GM21717 (cell line): ENCODE data around the gene SF3B3.

Experiments used
- ATAC-seq: cut with Tn5 transposase; IDR thresholded peaks from one replicate; pipeline ENCODE4 v1.9.1; 2021; ENCODE audit warnings: mild to moderate bottlenecking, moderate library complexity; ENCODE audit not compliant: unreplicated experiment

The SF3B3 gene

GRCh38 chr16:70561623-70562022 is 38.0 kb downstream of the SF3B3 start:
- ATAC-seq: no peak

- ATAC-seq: no peak
Measured at GRCh38 chr16:70563636-70564035, 40.0 kb downstream of the SF3B3 start.

- ATAC-seq: no peak
Measured at GRCh38 chr16:70565053-70565452, 41.4 kb downstream of the SF3B3 start.

- ATAC-seq: no peak
Measured at GRCh38 chr16:70568601-70569237, 45.1 kb downstream of the SF3B3 start.

- no peak for ATAC-seq
Measured at GRCh38 chr16:70569752-70570151, 46.1 kb downstream of the SF3B3 start.

GRCh38 chr16:70570967-70571570 is 47.5 kb downstream of the SF3B3 start:
- ATAC-seq: no peak

GRCh38 chr16:70571623-70572022 is 48.0 kb downstream of the SF3B3 start:
- no peak for ATAC-seq

GRCh38 chr16:70572050-70572925 is 48.7 kb downstream of the SF3B3 start:
- no peak for ATAC-seq

GRCh38 chr16:70572926-70573270 is 49.3 kb downstream of the SF3B3 start:
- no peak for ATAC-seq

GRCh38 chr16:70573451-70574121 is 50.0 kb downstream of the SF3B3 start:
- no peak for ATAC-seq

- ATAC-seq: no peak
Measured at GRCh38 chr16:70574595-70575271, 51.1 kb downstream of the SF3B3 start.

- no peak for ATAC-seq
Measured at GRCh38 chr16:70575376-70575775, 51.8 kb downstream of the SF3B3 start.

- ATAC-seq: peak; percentile 59
Measured at GRCh38 chr16:70576431-70577255, 53.0 kb downstream of the SF3B3 start.

GRCh38 chr16:70577256-70577698 is 53.7 kb downstream of the SF3B3 start:
- no peak for ATAC-seq

- no peak for ATAC-seq
Measured at GRCh38 chr16:70578035-70578434, 54.4 kb downstream of the SF3B3 start.

GRCh38 chr16:70579248-70579647 is 55.6 kb downstream of the SF3B3 start:
- no peak for ATAC-seq

GRCh38 chr16:70579648-70580630 is 56.3 kb downstream of the SF3B3 start:
- no peak for ATAC-seq

GRCh38 chr16:70582280-70582978 is 58.8 kb downstream of the SF3B3 start:
- no peak for ATAC-seq
